Neutrophil (primary cell): ENCODE results near the gene TFDP1.

Source experiments
- H3K27ac ChIP-seq: fragments of 200-600 bp; sonication (generic); 2 replicates; pipeline ENCODE4 v1.5.1; 2016; ENCODE audit warnings: mild to moderate bottlenecking, moderate library complexity
- H3K27me3 ChIP-seq: fragments of 200-600 bp; sonication (generic); 2 replicates; pipeline ENCODE4 v1.6.0; 2016; ENCODE audit warnings: mild to moderate bottlenecking
- H3K36me3 ChIP-seq: fragments of 200-600 bp; sonication (generic); 2 replicates; pipeline ENCODE4 v1.5.1; 2017
- H3K4me1 ChIP-seq, 2 experiments: fragments of 200-600 bp in 1 of 2; sonication (generic) in 1 of 2; 1 replicate in 1 of 2; 2 replicates in 1 of 2; pipeline versions ENCODE4 v1.5.1 to v1.6.1; 2013 to 2016; ENCODE audit warnings: low read depth in 1 of 2, low read length in 1 of 2, mild to moderate bottlenecking in 1 of 2, moderate library complexity in 1 of 2; ENCODE audit not compliant: control insufficient read depth in 1 of 2, insufficient read depth in 1 of 2
- H3K4me3 ChIP-seq, 2 experiments: fragments of 200-600 bp in 1 of 2; sonication (generic) in 1 of 2; 1 replicate in 1 of 2; 2 replicates in 1 of 2; pipeline ENCODE4 v1.5.1; 2013 to 2016; ENCODE audit warnings: low read depth in 1 of 2, low read length in 1 of 2, mild to moderate bottlenecking in 1 of 2, moderate library complexity in 1 of 2
- H3K9me3 ChIP-seq: fragments of 200-600 bp; sonication (generic); 2 replicates; pipeline ENCODE4 v1.5.1; 2016
- TF ChIP-seq, protein P1 (sequence below): fragments of 200-600 bp; sonication (generic); IDR thresholded peaks from 2 replicates; pipeline ENCODE4 v1.5.1; 2016; ENCODE audit warnings: antibody characterized with exemption

TFDP1 gene

DNA sequence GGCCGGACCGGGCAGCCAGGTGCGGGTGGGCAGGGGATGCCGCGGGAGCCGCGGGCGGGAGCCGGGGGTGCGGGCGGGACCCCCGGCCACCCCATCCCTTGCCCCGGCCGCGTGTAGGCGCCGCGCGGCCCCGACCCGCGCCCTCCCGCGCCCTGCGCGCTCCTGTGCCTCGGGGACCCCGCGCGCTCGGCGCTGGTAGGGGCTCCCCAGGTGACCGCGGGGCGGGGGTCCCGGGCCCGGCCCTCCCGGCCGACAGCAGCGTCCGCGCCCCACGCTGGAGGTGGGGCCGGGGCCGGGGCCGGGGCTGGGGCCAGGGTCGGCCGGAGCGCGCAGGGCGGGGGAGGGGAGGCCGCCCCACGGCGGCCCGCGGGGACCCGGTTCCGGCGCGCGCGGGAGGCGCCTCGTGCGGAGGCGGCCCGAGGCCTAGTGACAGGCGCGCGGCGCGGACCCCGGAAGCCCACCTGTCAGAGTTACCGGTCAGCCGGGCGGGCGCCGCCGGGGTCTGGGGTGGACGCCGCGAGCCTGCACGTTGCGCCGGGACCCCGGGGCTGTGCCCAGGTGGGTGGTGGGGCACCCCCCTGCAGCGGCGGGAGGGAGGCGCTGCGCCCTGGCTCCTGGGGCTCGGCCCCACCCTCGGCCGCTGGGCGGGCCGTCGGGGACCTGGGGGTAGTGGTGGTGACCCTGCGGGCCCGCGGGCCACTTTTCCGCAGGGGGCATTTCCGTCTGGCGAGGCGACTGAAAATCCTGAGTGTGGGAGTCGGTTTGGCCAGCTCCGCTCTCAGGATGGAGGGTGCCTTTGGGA lies 518 bp downstream of the TFDP1 start:
- Histone ChIP-seq H3K4me1 (peaks cover 25 to 33% of the 10 kb centered on the region in 2 experiments), H3K27me3 (no peaks in the 10 kb centered on the region), H3K9me3 (no peaks in the 10 kb centered on the region), H3K27ac (peak overlapping the region; percentile 66), H3K4me3 (peak overlapping the region; percentile 60 to 76), H3K36me3 (peaks cover 16% of the 10 kb centered on the region)
- TF ChIP-seq, protein P1, sequence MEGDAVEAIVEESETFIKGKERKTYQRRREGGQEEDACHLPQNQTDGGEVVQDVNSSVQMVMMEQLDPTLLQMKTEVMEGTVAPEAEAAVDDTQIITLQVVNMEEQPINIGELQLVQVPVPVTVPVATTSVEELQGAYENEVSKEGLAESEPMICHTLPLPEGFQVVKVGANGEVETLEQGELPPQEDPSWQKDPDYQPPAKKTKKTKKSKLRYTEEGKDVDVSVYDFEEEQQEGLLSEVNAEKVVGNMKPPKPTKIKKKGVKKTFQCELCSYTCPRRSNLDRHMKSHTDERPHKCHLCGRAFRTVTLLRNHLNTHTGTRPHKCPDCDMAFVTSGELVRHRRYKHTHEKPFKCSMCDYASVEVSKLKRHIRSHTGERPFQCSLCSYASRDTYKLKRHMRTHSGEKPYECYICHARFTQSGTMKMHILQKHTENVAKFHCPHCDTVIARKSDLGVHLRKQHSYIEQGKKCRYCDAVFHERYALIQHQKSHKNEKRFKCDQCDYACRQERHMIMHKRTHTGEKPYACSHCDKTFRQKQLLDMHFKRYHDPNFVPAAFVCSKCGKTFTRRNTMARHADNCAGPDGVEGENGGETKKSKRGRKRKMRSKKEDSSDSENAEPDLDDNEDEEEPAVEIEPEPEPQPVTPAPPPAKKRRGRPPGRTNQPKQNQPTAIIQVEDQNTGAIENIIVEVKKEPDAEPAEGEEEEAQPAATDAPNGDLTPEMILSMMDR = no peak

DNA sequence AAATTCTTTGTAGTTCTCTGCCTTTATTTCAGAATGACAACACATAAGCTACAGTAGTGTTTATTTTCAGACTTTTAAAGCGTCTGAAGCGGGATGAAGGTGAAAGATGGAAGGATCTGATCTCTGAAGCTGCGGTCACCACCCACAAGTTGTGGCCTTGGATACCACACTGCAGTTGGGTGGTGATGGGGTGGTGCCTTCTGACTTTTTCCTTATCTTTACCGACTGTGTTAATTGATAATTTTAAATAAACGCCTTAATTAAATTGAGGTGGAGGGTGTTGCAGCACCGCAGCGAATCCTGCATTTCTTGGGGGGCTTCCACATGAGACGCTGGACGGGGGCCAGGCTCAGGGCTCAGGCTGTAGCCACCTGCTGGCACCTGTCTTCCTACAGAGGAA lies 1.3 kb downstream of the TFDP1 start:
- TF ChIP-seq, protein P1 = no peak
- H3K4me1 ChIP-seq = peaks cover 28 to 37% of the 10 kb centered on the region in 2 experiments
- peak overlapping the region; percentile 39 for H3K27ac ChIP-seq

DNA sequence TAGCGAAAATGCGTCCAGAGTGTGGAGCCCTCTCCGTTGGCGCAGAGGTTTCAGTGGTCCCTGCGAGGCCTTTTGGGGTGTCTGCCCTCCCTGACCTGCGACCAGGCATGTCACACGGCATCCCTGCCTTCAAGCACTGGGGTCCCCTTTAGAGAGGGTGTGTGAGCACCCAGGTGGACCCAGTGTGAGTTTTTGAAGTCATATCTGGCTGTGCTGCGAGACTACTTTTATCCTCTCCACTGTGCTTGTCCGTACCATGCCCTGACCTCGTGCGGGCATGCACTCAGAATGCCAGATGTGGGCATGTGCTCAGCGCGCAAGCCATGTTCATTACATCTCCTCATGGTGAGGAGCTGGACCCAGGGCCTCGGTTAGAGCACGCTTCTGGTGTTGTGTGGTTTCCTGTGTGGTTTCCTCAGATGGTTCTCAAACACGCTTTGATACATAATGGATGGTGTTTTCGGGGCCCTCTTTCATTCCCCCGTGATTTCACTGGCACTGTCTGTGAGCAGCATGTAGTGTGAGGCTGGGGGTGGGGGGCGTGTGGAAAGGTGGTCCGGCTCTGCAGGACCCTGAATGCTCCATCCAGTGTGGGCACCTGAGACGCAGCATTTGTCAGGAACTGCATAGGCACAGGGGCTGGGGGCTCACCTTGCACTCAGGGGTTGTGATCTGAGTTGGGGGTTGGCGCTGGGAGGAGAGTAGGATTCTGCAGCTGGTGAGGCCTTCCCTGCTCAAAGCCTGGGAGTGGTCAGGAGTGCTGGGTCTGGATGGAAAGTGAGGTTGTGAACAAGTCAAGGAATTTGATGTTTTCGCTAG lies 2.3 kb downstream of the TFDP1 start:
- no peaks in the 10 kb centered on the region for H3K27me3 ChIP-seq
- TF ChIP-seq, protein P1 = no peak
- H3K27ac ChIP-seq = peak overlapping the region; percentile 39
- H3K36me3 ChIP-seq = peaks cover 19% of the 10 kb centered on the region
- no peaks in the 10 kb centered on the region for H3K9me3 ChIP-seq
- peak overlapping the region in 1 of 2 experiments; percentile 12 for H3K4me3 ChIP-seq
- H3K4me1 ChIP-seq = peaks cover 28 to 37% of the 10 kb centered on the region in 2 experiments

More for the DNA sequence above, 1.3 kb downstream of the TFDP1 start:
- H3K36me3 ChIP-seq = peaks cover 19% of the 10 kb centered on the region
- H3K9me3 ChIP-seq = no peaks in the 10 kb centered on the region
- H3K27me3 ChIP-seq = no peaks in the 10 kb centered on the region
- H3K4me3 ChIP-seq = peak overlapping the region; percentile 60 to 76

DNA sequence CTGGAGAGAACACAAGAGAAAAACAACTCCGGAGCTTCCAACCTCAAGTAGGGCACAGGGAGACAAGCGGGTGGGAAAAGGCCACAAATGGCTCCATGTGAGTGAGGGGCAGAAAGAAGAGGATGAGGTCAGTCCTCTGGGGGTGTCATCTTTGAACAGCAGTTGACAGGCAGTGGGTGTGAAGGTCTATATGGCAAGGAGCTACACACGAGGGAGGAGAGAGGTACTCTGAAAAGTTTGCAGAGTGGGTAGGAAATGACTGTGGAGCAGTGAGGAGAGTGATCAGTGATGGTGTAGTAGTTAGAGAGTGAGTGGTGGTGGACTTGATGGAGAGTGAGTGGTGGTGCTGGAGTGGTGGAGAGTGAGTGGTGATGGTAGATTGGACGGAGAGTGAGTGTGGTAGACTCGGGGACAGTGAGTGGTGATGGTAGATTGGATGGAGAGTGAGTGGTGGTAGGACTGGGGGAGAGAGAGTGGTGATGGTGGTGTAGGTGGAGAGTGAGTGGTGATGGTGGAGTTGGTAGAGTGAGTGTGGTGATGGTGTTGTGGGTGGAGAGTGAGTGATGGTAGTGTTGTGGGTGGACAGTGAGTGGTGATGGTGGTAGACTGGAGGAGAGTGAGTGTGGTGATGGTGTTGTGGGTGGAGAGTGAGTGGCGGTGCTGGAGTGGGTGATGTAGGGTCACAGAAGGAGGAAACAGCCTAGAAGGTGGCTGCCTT lies 4.0 kb downstream of the TFDP1 start:
- Histone ChIP-seq H3K4me1 (peaks cover 28 to 37% of the 10 kb centered on the region in 2 experiments), H3K4me3 (no peak overlapping the region)
- TF ChIP-seq, protein P1 = no peak

DNA sequence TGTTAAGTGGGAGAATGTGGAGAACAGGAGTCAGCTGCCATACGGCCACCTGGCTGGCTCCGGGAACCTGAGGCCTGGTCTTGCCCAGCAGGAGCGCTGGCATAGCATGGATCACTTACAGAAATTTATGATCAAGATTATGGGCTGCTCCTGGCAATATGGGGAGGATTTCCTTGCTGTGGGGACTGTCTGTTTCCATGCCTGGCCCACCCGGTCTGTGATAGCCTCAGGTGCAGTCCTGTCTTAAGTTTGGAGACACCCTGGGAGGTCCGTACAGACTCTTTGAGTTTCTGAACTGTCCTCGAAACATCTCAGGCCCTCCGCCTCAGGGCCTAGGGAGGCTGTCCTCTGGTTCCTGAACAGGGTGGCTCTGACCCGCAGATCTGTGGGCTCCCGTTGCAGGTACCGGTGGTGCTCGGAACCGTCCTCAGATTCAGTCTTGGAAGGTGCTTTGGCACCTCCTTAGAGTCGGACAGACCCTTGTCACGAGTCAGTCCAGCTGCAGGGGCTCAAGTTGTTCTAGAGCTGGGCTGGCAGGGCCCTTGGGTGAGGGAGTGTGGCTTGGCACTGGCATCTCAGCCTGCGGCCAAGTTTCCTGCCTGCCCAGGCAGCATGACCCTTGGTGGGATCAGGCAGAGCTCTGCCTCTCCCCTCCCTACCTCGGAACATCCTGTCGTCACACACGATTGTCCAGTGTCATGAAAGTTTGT lies 4.9 kb downstream of the TFDP1 start:
- H3K4me1 ChIP-seq = peaks cover 28 to 37% of the 10 kb centered on the region in 2 experiments

More for the DNA sequence above, 4.0 kb downstream of the TFDP1 start:
- Histone ChIP-seq H3K27me3 (no peaks in the 10 kb centered on the region), H3K36me3 (peaks cover 30% of the 10 kb centered on the region), H3K27ac (peak overlapping the region; percentile 62), H3K9me3 (no peaks in the 10 kb centered on the region)

More for the DNA sequence above, 4.9 kb downstream of the TFDP1 start:
- Histone ChIP-seq H3K27ac (peak overlapping the region; percentile 62), H3K9me3 (no peaks in the 10 kb centered on the region), H3K4me3 (no peak overlapping the region), H3K36me3 (peaks cover 30% of the 10 kb centered on the region), H3K27me3 (no peaks in the 10 kb centered on the region)
- TF ChIP-seq, protein P1 = no peak
